ENCODE measurements around the gene LIN37. TPM values are rescaled to one million over a fixed set of nuclear protein-coding genes. Genes with fewer than 3 reads are reported as not detected.

Gene LIN37
- total RNA-seq, 1 donor from 2014 or later = 10.1 TPM

GRCh38 chr19:35774274-35775045 lies 26.1 kb downstream of the LIN37 start:
- DNase-seq (ENCODE audit: low spot score) = no peak

- no peak for DNase-seq (ENCODE audit: low spot score)
Measured at GRCh38 chr19:35775046-35775297, 26.6 kb downstream of the LIN37 start.

GRCh38 chr19:35775298-35776101 lies 27.1 kb downstream of the LIN37 start, which contains the start of gene ARHGAP33:
Gene ARHGAP33 (plus strand): TSS chr19:35775564. CDS start chr19:35775659, 95 bp downstream.
- peak; percentile 99 for DNase-seq (ENCODE audit: low spot score)

GRCh38 chr19:35776102-35776788 lies 27.9 kb downstream of the LIN37 start:
- DNase-seq (ENCODE audit: low spot score) = no peak

GRCh38 chr19:35777086-35777841 lies 28.9 kb downstream of the LIN37 start:
- no peak for DNase-seq (ENCODE audit: low spot score)

- no peak for DNase-seq (ENCODE audit: low spot score)
Measured at GRCh38 chr19:35777961-35778360, 29.6 kb downstream of the LIN37 start.

GRCh38 chr19:35779033-35779432 lies 30.7 kb downstream of the LIN37 start:
- no peak for DNase-seq (ENCODE audit: low spot score)

GRCh38 chr19:35780058-35780457 lies 31.7 kb downstream of the LIN37 start:
- no peak for DNase-seq (ENCODE audit: low spot score)

GRCh38 chr19:35780717-35781116 lies 32.3 kb downstream of the LIN37 start:
- no peak for DNase-seq (ENCODE audit: low spot score)

- no peak for DNase-seq (ENCODE audit: low spot score)
Measured at GRCh38 chr19:35781650-35782049, 33.3 kb downstream of the LIN37 start.

GRCh38 chr19:35782589-35782988 lies 34.2 kb downstream of the LIN37 start:
- DNase-seq (ENCODE audit: low spot score) = no peak

- DNase-seq (ENCODE audit: low spot score) = no peak
Measured at GRCh38 chr19:35783469-35784434, 35.4 kb downstream of the LIN37 start.

- DNase-seq (ENCODE audit: low spot score) = no peak
Measured at GRCh38 chr19:35784503-35785338, 36.3 kb downstream of the LIN37 start.

GRCh38 chr19:35785339-35785627 lies 36.9 kb downstream of the LIN37 start:
- no peak for DNase-seq (ENCODE audit: low spot score)

GRCh38 chr19:35786299-35787160 lies 38.2 kb downstream of the LIN37 start:
- no peak for DNase-seq (ENCODE audit: low spot score)

GRCh38 chr19:35787227-35787799 lies 38.9 kb downstream of the LIN37 start:
- DNase-seq (ENCODE audit: low spot score) = no peak

- no peak for DNase-seq (ENCODE audit: low spot score)
Measured at GRCh38 chr19:35788205-35788960, 40.0 kb downstream of the LIN37 start.
